H1 (cell line): ENCODE data around the gene PPP1R12C. TPM values are rescaled to one million over a fixed set of nuclear protein-coding genes. Genes with fewer than 3 reads are reported as not detected.

Experiments
- CEBPB ChIP-seq: IDR thresholded peaks from 2 replicates; pipeline ENCODE4 v1.6.1; 2012; ENCODE audit warnings: low read depth, low read length
- EGR1 ChIP-seq: IDR thresholded peaks from 2 replicates; pipeline ENCODE4 v1.6.1; 2011; ENCODE audit warnings: low read depth, low read length, borderline replicate concordance
- KDM4A ChIP-seq: IDR thresholded peaks from one replicate; pipeline ENCODE4 v1.7.1; 2012; ENCODE audit warnings: low read depth, mild to moderate bottlenecking, moderate library complexity, low read length, inconsistent platforms; ENCODE audit not compliant: severe bottlenecking
- MAFK ChIP-seq: IDR thresholded peaks from 2 replicates; pipeline ENCODE4 v1.6.1; 2012; ENCODE audit warnings: low read depth, mild to moderate bottlenecking, improper control_type of control experiment, low read length
- NRF1 ChIP-seq: IDR thresholded peaks from 2 replicates; pipeline ENCODE4 v1.6.1; 2011; ENCODE audit warnings: mild to moderate bottlenecking, low read depth, low read length, improper control_type of control experiment
- RBBP5 ChIP-seq: IDR thresholded peaks from 2 replicates; pipeline ENCODE4 v1.7.1; 2012; ENCODE audit warnings: low read depth, mild to moderate bottlenecking, inconsistent platforms, low read length, moderate library complexity, borderline replicate concordance
- RFX5 ChIP-seq: IDR thresholded peaks from 2 replicates; pipeline ENCODE4 v1.6.1; 2011; ENCODE audit warnings: low read depth, low read length, improper control_type of control experiment, borderline replicate concordance
- TAF7 ChIP-seq: optimal IDR thresholded peaks from 2 replicates; pipeline ENCODE3; 2011; ENCODE audit warnings: low read depth, mild to moderate bottlenecking, inconsistent platforms, low read length, moderate library complexity, borderline replicate concordance
- USF2 ChIP-seq: IDR thresholded peaks from 2 replicates; pipeline ENCODE4 v1.6.1; 2011; ENCODE audit warnings: low read length, improper control_type of control experiment
- YY1 ChIP-seq: IDR thresholded peaks from 2 replicates; pipeline ENCODE4 v1.6.1; 2011; ENCODE audit warnings: low read depth, mild to moderate bottlenecking, low read length
- polyA plus RNA-seq, 7 experiments: library from polyadenylated mRNA; depleted of rRNA in 3 of 7; stranded (reverse) in 5 of 7; unstranded in 2 of 7; fragments of >200 nt in 5 of 7; fragments of 200-250 nt in 2 of 7; gene quantifications; 1 replicate in 5 of 7; 2 replicates in 1 of 7; 4 replicates in 1 of 7; pipeline versions ENCODE4 v1.2.1 to v1.2.3, GENCODE V29; 2011 to 2013; ENCODE audit warnings: missing spikeins in 2 of 7, mixed read lengths in 2 of 7
- total RNA-seq: library from RNA; stranded (reverse); fragmentation: NEBNext Ultra II Directional; extraction: Animal tissue kit (Norgen Biotek cat#: 25700); gene quantifications from 2 replicates; pipeline ENCODE4 v1.2.1, GENCODE V29; 2021

The PPP1R12C gene
- total and polyA plus RNA-seq, 2 of the 8 experiments (the other 6 are each of a cell fraction or from before 2014, with no cell fraction given), result 31.7 to 71.5 TPM

GRCh38 chr19:55146078-55146704 lies 28.8 kb upstream of the PPP1R12C start (continued):
- TF ChIP-seq YY1 (0 out of 2 replicates have a peak, but pooled peaks have one; percentile 35), RBBP5 (no peak; the same call in 1 of the 2 replicates), RFX5 (no peak), CEBPB (no peak), TAF7 (no peak), EGR1 (peak; percentile 44; the same call in 1 of the 2 replicates), USF2 (no peak), MAFK (no peak), KDM4A (peak; percentile 63), NRF1 (no peak)
